ENCODE results near the gene CDKAL1.

The CDKAL1 gene

GRCh38 chr6:21101694-21102093 is 567.4 kb downstream of the CDKAL1 start:
- no peak for DNase-seq (ENCODE audit: low read depth)
- TF ChIP-seq, protein P1, sequence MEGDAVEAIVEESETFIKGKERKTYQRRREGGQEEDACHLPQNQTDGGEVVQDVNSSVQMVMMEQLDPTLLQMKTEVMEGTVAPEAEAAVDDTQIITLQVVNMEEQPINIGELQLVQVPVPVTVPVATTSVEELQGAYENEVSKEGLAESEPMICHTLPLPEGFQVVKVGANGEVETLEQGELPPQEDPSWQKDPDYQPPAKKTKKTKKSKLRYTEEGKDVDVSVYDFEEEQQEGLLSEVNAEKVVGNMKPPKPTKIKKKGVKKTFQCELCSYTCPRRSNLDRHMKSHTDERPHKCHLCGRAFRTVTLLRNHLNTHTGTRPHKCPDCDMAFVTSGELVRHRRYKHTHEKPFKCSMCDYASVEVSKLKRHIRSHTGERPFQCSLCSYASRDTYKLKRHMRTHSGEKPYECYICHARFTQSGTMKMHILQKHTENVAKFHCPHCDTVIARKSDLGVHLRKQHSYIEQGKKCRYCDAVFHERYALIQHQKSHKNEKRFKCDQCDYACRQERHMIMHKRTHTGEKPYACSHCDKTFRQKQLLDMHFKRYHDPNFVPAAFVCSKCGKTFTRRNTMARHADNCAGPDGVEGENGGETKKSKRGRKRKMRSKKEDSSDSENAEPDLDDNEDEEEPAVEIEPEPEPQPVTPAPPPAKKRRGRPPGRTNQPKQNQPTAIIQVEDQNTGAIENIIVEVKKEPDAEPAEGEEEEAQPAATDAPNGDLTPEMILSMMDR (conservative IDR thresholded peaks at IDR 0.05; ENCODE audit: low read depth, low read length) = no peak
- H3K4me3 ChIP-seq (ENCODE audit: low read depth, low read length) = no peak overlapping the region

DNA sequence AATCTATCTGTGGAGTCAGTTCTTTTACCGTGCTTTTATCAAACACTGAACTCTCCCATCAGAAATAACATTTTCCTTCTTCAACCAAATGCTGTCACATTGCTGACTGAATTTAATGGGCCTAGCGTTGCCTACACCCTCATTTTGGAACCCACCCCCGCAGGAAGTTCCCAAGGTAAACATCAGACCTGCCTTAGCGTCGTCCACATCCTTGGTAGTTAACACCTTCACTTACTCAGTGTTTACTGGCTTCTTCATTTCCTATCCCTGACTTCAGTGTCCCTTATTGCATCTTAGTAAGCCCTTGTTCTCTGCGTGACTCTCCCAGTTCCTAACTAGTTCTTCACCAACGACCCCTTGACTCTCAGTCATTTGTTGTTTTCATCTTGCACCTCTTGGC is 567.9 kb downstream of the CDKAL1 start:
- TF ChIP-seq, protein P1 (conservative IDR thresholded peaks at IDR 0.05; ENCODE audit: low read depth, low read length) = no peak
- H3K4me3 ChIP-seq (ENCODE audit: low read depth, low read length) = no peak overlapping the region
- DNase-seq (ENCODE audit: low read depth) = no peak

DNA sequence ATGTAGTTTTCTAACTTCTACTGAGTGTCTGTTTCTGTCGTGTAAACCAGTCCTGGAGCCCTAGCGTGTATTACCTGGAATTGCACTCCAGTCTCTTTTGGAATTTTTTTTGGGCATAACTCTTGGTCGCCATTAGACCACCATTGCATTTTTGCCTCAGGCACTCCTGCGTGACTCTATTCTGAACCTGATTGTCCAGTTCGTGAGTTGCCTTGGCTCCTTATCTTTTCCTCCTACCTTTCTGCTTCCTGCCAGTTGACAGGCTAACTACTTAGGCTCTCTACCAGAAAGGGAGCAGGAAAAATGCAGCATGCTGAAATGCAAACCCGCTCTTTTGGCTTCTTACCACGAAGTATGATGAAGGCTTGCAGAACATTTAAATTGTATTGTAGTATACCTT is 568.4 kb downstream of the CDKAL1 start:
- DNase-seq (ENCODE audit: low read depth) = no peak
- no peak overlapping the region for H3K4me3 ChIP-seq (ENCODE audit: low read depth, low read length)
- TF ChIP-seq, protein P1 (conservative IDR thresholded peaks at IDR 0.05; ENCODE audit: low read depth, low read length) = no peak

DNA sequence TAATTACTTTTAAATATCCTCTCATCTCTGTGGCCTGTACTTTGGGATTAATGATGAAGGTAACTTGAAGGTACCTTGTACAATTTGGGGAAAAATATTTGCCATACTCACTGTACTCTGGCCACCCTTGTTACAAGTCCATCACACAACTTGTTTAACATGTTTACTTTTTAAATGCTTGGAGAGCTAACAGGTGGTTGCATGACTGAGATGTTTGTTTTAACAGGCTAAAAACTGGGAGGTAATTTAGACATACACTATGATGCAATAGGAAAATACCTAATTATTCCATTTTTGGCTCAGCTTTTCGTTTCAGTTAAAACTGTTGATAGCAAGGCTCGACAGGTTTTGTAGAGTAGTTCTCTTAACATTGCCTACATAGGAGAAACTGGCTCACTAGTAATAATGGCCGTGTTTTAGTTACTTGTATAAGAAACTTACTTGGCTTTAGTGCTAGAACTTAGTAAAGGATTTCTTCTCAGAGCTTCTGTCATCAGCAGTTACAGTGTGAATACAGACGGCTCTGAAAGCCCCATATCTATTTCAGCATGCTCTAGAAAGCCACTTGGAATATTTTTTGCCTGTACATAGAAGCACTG is 569.5 kb downstream of the CDKAL1 start:
- no peak overlapping the region for H3K4me3 ChIP-seq (ENCODE audit: low read depth, low read length)
- no peak for DNase-seq (ENCODE audit: low read depth)
- TF ChIP-seq, protein P1 (conservative IDR thresholded peaks at IDR 0.05; ENCODE audit: low read depth, low read length) = no peak

GRCh38 chr6:21104288-21104687 is 570.0 kb downstream of the CDKAL1 start:
- DNase-seq (ENCODE audit: low read depth) = no peak
- H3K4me3 ChIP-seq (ENCODE audit: low read depth, low read length) = no peak overlapping the region
- TF ChIP-seq, protein P1 (conservative IDR thresholded peaks at IDR 0.05; ENCODE audit: low read depth, low read length) = no peak

DNA sequence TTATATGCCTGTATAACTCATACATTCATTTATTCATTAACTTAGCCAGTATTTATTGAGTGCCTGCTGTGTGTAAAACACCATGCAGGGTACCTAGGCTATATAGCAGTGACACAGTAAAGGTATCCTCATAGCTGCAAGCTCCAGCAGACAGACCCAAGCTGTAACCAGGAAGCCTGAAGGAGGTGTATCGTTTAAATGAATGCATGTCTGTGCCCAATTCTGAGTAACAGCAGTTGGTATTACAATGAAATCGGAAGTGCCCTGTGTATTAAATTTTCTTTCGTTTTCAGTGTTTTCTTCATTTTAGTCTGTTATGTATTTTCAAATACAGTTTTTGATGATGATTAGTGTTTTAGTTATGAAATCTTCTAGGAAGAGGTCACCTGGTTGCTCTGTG is 573.5 kb downstream of the CDKAL1 start:
- TF ChIP-seq, protein P1 (conservative IDR thresholded peaks at IDR 0.05; ENCODE audit: low read depth, low read length) = no peak
- DNase-seq (ENCODE audit: low read depth) = no peak
- H3K4me3 ChIP-seq (ENCODE audit: low read depth, low read length) = no peak overlapping the region

GRCh38 chr6:21109391-21110178 is 575.3 kb downstream of the CDKAL1 start:
- no peak overlapping the region for H3K4me3 ChIP-seq (ENCODE audit: low read depth, low read length)
- TF ChIP-seq, protein P1 (conservative IDR thresholded peaks at IDR 0.05; ENCODE audit: low read depth, low read length) = no peak
- peak; percentile 64 for DNase-seq (ENCODE audit: low read depth)

All from choroid plexus epithelial cell (primary cell).